ENCODE results near the gene MARCHF10. TPM values are rescaled to one million over a fixed set of nuclear protein-coding genes. Genes with fewer than 3 reads are reported as not detected.
A peak's percentile ranks its signal among the peaks of the same experiment; 100 is the strongest.

MARCHF10 gene
- total and polyA plus RNA-seq, 2 of the 13 experiments (the other 11 are each of a cell fraction or from before 2014, with no cell fraction given): not detected

DNA sequence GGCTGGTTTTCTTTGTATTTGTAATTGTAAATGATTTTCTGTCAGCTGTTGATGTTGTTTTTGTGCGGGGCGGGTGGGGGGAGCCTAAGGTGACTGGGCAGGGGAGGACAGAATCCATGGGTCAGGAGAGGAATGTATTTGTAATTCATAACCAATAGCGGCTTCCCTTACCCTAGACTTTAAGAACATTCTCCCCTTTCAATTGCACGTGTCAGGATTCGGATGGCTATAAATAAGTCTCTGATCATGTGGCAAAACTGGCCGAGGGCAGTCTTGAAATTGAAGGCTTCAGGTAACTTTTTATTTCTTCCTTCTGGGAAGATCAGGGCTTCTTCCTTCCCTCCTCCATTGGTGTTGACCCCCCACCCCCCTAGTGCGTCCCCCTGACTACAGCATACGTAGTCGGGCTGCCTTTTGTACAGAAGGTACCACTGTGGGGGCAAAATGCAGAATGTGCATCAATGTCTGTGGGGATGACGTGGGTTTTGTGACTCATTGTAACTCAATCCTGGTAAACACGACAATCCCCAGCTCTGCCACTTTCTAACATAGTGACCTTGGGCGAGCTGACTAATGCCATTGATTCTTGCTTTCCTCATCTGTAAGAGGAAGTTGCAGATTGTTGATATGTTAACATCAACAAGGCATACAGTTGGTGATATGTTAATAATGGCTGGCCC is 16.2 kb downstream of the MARCHF10 start (continued):
- TF ChIP-seq, protein P1, sequence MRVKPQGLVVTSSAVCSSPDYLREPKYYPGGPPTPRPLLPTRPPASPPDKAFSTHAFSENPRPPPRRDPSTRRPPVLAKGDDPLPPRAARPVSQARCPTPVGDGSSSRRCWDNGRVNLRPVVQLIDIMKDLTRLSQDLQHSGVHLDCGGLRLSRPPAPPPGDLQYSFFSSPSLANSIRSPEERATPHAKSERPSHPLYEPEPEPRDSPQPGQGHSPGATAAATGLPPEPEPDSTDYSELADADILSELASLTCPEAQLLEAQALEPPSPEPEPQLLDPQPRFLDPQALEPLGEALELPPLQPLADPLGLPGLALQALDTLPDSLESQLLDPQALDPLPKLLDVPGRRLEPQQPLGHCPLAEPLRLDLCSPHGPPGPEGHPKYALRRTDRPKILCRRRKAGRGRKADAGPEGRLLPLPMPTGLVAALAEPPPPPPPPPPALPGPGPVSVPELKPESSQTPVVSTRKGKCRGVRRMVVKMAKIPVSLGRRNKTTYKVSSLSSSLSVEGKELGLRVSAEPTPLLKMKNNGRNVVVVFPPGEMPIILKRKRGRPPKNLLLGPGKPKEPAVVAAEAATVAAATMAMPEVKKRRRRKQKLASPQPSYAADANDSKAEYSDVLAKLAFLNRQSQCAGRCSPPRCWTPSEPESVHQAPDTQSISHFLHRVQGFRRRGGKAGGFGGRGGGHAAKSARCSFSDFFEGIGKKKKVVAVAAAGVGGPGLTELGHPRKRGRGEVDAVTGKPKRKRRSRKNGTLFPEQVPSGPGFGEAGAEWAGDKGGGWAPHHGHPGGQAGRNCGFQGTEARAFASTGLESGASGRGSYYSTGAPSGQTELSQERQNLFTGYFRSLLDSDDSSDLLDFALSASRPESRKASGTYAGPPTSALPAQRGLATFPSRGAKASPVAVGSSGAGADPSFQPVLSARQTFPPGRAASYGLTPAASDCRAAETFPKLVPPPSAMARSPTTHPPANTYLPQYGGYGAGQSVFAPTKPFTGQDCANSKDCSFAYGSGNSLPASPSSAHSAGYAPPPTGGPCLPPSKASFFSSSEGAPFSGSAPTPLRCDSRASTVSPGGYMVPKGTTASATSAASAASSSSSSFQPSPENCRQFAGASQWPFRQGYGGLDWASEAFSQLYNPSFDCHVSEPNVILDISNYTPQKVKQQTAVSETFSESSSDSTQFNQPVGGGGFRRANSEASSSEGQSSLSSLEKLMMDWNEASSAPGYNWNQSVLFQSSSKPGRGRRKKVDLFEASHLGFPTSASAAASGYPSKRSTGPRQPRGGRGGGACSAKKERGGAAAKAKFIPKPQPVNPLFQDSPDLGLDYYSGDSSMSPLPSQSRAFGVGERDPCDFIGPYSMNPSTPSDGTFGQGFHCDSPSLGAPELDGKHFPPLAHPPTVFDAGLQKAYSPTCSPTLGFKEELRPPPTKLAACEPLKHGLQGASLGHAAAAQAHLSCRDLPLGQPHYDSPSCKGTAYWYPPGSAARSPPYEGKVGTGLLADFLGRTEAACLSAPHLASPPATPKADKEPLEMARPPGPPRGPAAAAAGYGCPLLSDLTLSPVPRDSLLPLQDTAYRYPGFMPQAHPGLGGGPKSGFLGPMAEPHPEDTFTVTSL (CRISPR knock-in tag; IDR thresholded peaks at IDR 0.05; ENCODE audit: borderline replicate concordance): 0 out of 2 replicates have a peak, but pooled peaks have one; percentile 29
- TF ChIP-seq ZNF33A (CRISPR knock-in tag; IDR thresholded peaks at IDR 0.05; ENCODE audit: borderline replicate concordance) (no peak), MATR3 (CRISPR knock-in tag; IDR thresholded peaks at IDR 0.05) (no peak), AHR (CRISPR knock-in tag; IDR thresholded peaks at IDR 0.05) (no peak), SOX13 (IDR thresholded peaks at IDR 0.05) (no peak), SOX13 (CRISPR knock-in tag; conservative IDR thresholded peaks at IDR 0.05 in 1 of 2, IDR thresholded peaks at IDR 0.05 in 1 of 2) (no peak), SNRNP70 (IDR thresholded peaks at IDR 0.05; ENCODE audit: low read depth, low read length) (no peak), ARNTL (CRISPR knock-in tag; IDR thresholded peaks at IDR 0.05) (no peak), RFX1 (IDR thresholded peaks at IDR 0.05) (no peak), EP300 (IDR thresholded peaks at IDR 0.05; ENCODE audit: low read depth in 2 of 2, low read length in 2 of 2) (peak in 1 of 2 experiments; percentile 38; a peak in 1 of 4 replicates), EP300 (CRISPR knock-in tag; IDR thresholded peaks at IDR 0.05; ENCODE audit: borderline replicate concordance) (no peak), FOXA3 (CRISPR knock-in tag; IDR thresholded peaks at IDR 0.05) (peak; percentile 72), JUN (CRISPR knock-in tag; IDR thresholded peaks at IDR 0.05) (0 out of 2 replicates have a peak, but pooled peaks have one; percentile 56), AGO2 (optimal IDR thresholded peaks at IDR 0.05; ENCODE audit: low read depth, low read length) (no peak), SMAD9 (CRISPR knock-in tag; IDR thresholded peaks at IDR 0.05) (no peak), ZNF382 (CRISPR knock-in tag; IDR thresholded peaks at IDR 0.05; ENCODE audit: borderline replicate concordance) (no peak), JUNB (CRISPR knock-in tag; IDR thresholded peaks at IDR 0.05; ENCODE audit: borderline replicate concordance) (no peak; the same call in 1 of the 2 replicates), ZKSCAN8 (CRISPR knock-in tag; IDR thresholded peaks at IDR 0.05; ENCODE audit: borderline replicate concordance) (peak; percentile 72), SIX1 (CRISPR knock-in tag; IDR thresholded peaks at IDR 0.05; ENCODE audit: borderline replicate concordance) (peak; percentile 74; the same call in 1 of the 2 replicates), FOXP1 (IDR thresholded peaks at IDR 0.05) (peak; percentile 47; the same call in 1 of the 2 replicates), FOXP1 (CRISPR knock-in tag; IDR thresholded peaks at IDR 0.05) (peak; percentile 81), TAF15 (IDR thresholded peaks at IDR 0.05; ENCODE audit: low read depth, low read length, poor library complexity, severe bottlenecking) (no peak), FOXK1 (CRISPR knock-in tag; IDR thresholded peaks at IDR 0.05; ENCODE audit: borderline replicate concordance, low read depth) (peak; percentile 65; the same call in 1 of the 2 replicates), SOX5 (CRISPR knock-in tag; IDR thresholded peaks at IDR 0.05; ENCODE audit: borderline replicate concordance) (peak; percentile 41; the same call in 1 of the 2 replicates)
- TF ChIP-seq, protein P2, sequence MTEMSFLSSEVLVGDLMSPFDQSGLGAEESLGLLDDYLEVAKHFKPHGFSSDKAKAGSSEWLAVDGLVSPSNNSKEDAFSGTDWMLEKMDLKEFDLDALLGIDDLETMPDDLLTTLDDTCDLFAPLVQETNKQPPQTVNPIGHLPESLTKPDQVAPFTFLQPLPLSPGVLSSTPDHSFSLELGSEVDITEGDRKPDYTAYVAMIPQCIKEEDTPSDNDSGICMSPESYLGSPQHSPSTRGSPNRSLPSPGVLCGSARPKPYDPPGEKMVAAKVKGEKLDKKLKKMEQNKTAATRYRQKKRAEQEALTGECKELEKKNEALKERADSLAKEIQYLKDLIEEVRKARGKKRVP (CRISPR knock-in tag; IDR thresholded peaks at IDR 0.05): peak in 1 of 2 experiments; percentile 83; a peak in 2 of 4 replicates
